ENCODE measurements around the gene FBXO38. TPM values are rescaled to one million over a fixed set of nuclear protein-coding genes. Genes with fewer than 3 reads are reported as not detected.

Gene FBXO38
- total and polyA plus RNA-seq, 9 of the 15 experiments (the other 6 are each of a cell fraction or from before 2014, with no cell fraction given), result 7.4 to 39.4 (median 29.3) TPM

DNA sequence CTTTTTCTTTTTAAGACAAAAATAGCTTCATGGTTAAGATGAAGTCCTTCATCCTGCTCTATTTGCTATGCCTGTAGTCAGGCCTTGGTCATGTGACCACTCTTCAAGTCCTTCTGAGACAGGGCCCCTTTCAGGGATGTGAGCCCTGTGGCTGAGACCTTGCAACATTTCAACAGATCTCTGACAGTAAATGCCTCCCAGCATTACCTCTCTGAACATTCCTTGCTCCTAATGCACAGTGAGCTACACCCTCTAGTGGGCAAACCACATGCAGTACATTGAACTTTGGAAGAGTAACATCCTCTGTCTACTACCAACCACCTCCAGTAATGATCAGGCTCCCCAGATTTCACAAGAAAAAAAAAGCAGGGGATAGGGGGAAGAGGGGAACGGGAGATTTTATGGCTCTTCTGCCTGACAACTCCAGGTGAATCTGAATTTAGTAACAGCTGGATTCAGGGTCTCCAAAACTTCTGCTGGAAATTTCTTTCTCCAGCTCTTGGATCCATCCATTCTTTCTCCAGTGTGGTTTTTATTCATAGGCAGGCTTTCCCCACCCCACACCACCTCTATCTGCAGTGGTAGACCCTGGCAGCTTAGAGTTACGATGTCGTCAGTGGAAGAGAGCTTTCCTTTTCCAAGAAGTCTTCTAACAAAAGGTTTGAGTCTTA, 8.9 kb upstream of the FBXO38 start:
- intact Hi-C loops (cut with micrococcal nuclease) (loop anchor here (1.0 to 2.0 kb wide), 3 partner anchors 84 to 424 kb away; no protein-coding TSS in a partner anchor), in situ Hi-C loops (cut with MboI) (loop anchor here (10.0 kb wide), 1 partner anchor 190 kb away; no protein-coding TSS in a partner anchor)
- H3K4me1 ChIP-seq (replicated peaks in 1 of 2; ENCODE audit: control insufficient read depth in 2 of 2, insufficient read depth in 2 of 2, low read length in 2 of 2), result no peaks in the 10 kb centered on the region
- FAIRE-seq (peak; percentile 82), ATAC-seq (peak; percentile 99), DNase-seq (ENCODE audit: extremely low read depth in 1 of 4, low spot score in 3 of 4) (peak; percentile 38 to 58 (median 46))
- no peak overlapping the region for H3K4me3 ChIP-seq
- no peaks in the 10 kb centered on the region for H3K9me1 ChIP-seq (ENCODE audit: control insufficient read depth, insufficient read depth, low read length)
- WGBS (ENCODE audit: insufficient coverage, low coverage, missing lambda C conversion rate), result 0% methylated on average over 2 of the region's 3 CpGs
- POLR2A ChIA-PET, result interaction anchor here (1.2 kb wide), 1 partner anchor 9 kb away, joined by 9 read pairs; the partner anchor contains the start of gene FBXO38
- CTCF ChIA-PET (ENCODE audit: low intra/inter-chr PET ratio), result no interaction called here
- no peaks in the 10 kb centered on the region for H3K36me3 ChIP-seq (ENCODE audit: control insufficient read depth, insufficient read depth, low read length)
- no peak overlapping the region for H3K4me2 ChIP-seq (ENCODE audit: insufficient read depth, low read length)
- no peaks in the 10 kb centered on the region for H3K9me3 ChIP-seq (replicated peaks; ENCODE audit: control insufficient read depth, insufficient read depth, low read depth, low read length)
- H3K27ac ChIP-seq (ENCODE audit: extremely low read depth, low read depth, low read length), result no peak overlapping the region
- no peaks in the 10 kb centered on the region; a peak in 1 of 5 replicates for H3K27me3 ChIP-seq (ENCODE audit: control insufficient read depth in 2 of 2, insufficient read depth in 2 of 2, low read length in 2 of 2)
- H3K9ac ChIP-seq (ENCODE audit: insufficient read depth in 1 of 2, low read depth in 2 of 2, low read length in 2 of 2), result no peak overlapping the region
- no peaks in the 10 kb centered on the region for H3K79me2 ChIP-seq (ENCODE audit: control insufficient read depth, insufficient read depth, low read length)
- H4K20me1 ChIP-seq (replicated peaks; ENCODE audit: control insufficient read depth, insufficient read depth, low read length), result no peaks in the 10 kb centered on the region
- no peak overlapping the region for H2AFZ ChIP-seq (ENCODE audit: low read depth, low read length)
- BruUV-seq (replicated peaks), result no TSS peak
- TF ChIP-seq CEBPB (tag; IDR thresholded peaks at IDR 0.05) (peak; percentile 56; the same call in 1 of the 2 replicates), TBL1XR1 (IDR thresholded peaks at IDR 0.05; ENCODE audit: low read length in 2 of 2) (no peak), RAD51 (IDR thresholded peaks at IDR 0.05; ENCODE audit: borderline replicate concordance, low read depth) (peak; percentile 39; the same call in 1 of the 2 replicates), SMC3 (conservative IDR thresholded peaks at IDR 0.05; ENCODE audit: insufficient read depth, low read depth, low read length) (peak; percentile 57), PHTF2 (CRISPR knock-in tag; IDR thresholded peaks at IDR 0.05) (no peak), BMI1 (IDR thresholded peaks at IDR 0.05; ENCODE audit: low read length) (no peak), E4F1 (CRISPR knock-in tag; IDR thresholded peaks at IDR 0.05; ENCODE audit: borderline replicate concordance) (no peak), ARID2 (IDR thresholded peaks at IDR 0.05) (0 out of 2 replicates have a peak, but pooled peaks have one; percentile 6), TEAD2 (tag; IDR thresholded peaks at IDR 0.05) (0 out of 2 replicates have a peak, but pooled peaks have one; percentile 15), ZSCAN32 (CRISPR knock-in tag; IDR thresholded peaks at IDR 0.05) (no peak)
- TF ChIP-seq, protein P1, sequence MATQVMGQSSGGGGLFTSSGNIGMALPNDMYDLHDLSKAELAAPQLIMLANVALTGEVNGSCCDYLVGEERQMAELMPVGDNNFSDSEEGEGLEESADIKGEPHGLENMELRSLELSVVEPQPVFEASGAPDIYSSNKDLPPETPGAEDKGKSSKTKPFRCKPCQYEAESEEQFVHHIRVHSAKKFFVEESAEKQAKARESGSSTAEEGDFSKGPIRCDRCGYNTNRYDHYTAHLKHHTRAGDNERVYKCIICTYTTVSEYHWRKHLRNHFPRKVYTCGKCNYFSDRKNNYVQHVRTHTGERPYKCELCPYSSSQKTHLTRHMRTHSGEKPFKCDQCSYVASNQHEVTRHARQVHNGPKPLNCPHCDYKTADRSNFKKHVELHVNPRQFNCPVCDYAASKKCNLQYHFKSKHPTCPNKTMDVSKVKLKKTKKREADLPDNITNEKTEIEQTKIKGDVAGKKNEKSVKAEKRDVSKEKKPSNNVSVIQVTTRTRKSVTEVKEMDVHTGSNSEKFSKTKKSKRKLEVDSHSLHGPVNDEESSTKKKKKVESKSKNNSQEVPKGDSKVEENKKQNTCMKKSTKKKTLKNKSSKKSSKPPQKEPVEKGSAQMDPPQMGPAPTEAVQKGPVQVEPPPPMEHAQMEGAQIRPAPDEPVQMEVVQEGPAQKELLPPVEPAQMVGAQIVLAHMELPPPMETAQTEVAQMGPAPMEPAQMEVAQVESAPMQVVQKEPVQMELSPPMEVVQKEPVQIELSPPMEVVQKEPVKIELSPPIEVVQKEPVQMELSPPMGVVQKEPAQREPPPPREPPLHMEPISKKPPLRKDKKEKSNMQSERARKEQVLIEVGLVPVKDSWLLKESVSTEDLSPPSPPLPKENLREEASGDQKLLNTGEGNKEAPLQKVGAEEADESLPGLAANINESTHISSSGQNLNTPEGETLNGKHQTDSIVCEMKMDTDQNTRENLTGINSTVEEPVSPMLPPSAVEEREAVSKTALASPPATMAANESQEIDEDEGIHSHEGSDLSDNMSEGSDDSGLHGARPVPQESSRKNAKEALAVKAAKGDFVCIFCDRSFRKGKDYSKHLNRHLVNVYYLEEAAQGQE (IDR thresholded peaks at IDR 0.05; ENCODE audit: borderline replicate concordance), result peak; percentile 60
- TF ChIP-seq, protein P1 (CRISPR knock-in tag; IDR thresholded peaks at IDR 0.05; ENCODE audit: low read depth), result no peak

Measured in K562 (cell line).